ENCODE data around the gene IFITM5.

The IFITM5 gene

GRCh38 chr11:299081-299891 is at the start of gene IFITM5:
IFITM5 (minus strand) TSS chr11:299526; CDS start chr11:299490, 36 bp downstream.
- no peak for FAIRE-seq
- DNase-seq (ENCODE audit: insufficient read length, low spot score) = no peak
- TF ChIP-seq CTCF (IDR thresholded peaks at IDR 0.05; ENCODE audit: insufficient read depth, missing control alignments) = no peak

- FAIRE-seq = no peak
- no peak for DNase-seq (ENCODE audit: insufficient read length, low spot score)
- TF ChIP-seq CTCF (IDR thresholded peaks at IDR 0.05; ENCODE audit: insufficient read depth, missing control alignments) = no peak
These were observed 47.2 kb upstream of the IFITM5 start for GRCh38 chr11:346529-346928.

- no peak for TF ChIP-seq CTCF (IDR thresholded peaks at IDR 0.05; ENCODE audit: insufficient read depth, missing control alignments)
- no peak for DNase-seq (ENCODE audit: insufficient read length, low spot score)
- no peak for FAIRE-seq
These were observed 45.7 kb upstream of the IFITM5 start for GRCh38 chr11:344836-345578.

GRCh38 chr11:342328-342727 is 43.0 kb upstream of the IFITM5 start:
- no peak for DNase-seq (ENCODE audit: insufficient read length, low spot score)
- no peak for FAIRE-seq
- TF ChIP-seq CTCF (IDR thresholded peaks at IDR 0.05; ENCODE audit: insufficient read depth, missing control alignments) = no peak

GRCh38 chr11:340539-341512 is 41.5 kb upstream of the IFITM5 start:
- no peak for TF ChIP-seq CTCF (IDR thresholded peaks at IDR 0.05; ENCODE audit: insufficient read depth, missing control alignments)
- DNase-seq (ENCODE audit: insufficient read length, low spot score) (no peak), FAIRE-seq (no peak)

- FAIRE-seq (no peak), DNase-seq (ENCODE audit: insufficient read length, low spot score) (no peak)
- TF ChIP-seq CTCF (IDR thresholded peaks at IDR 0.05; ENCODE audit: insufficient read depth, missing control alignments) = no peak
These were observed 40.6 kb upstream of the IFITM5 start for GRCh38 chr11:339963-340362.
